CD1c-positive myeloid dendritic cell (primary cell): ENCODE data around the gene OPRD1.
"Not testable (repeated sequence)": the region's sequence is repeated elsewhere in the genome, so short reads cannot be mapped to it uniquely, and the experiment has no call there.

Experiments used
- DNase-seq: peaks from one replicate; pipeline ENCODE4 v3.0.0-alpha.2; 2016; ENCODE audit errors: extremely low spot score

OPRD1 gene

DNA sequence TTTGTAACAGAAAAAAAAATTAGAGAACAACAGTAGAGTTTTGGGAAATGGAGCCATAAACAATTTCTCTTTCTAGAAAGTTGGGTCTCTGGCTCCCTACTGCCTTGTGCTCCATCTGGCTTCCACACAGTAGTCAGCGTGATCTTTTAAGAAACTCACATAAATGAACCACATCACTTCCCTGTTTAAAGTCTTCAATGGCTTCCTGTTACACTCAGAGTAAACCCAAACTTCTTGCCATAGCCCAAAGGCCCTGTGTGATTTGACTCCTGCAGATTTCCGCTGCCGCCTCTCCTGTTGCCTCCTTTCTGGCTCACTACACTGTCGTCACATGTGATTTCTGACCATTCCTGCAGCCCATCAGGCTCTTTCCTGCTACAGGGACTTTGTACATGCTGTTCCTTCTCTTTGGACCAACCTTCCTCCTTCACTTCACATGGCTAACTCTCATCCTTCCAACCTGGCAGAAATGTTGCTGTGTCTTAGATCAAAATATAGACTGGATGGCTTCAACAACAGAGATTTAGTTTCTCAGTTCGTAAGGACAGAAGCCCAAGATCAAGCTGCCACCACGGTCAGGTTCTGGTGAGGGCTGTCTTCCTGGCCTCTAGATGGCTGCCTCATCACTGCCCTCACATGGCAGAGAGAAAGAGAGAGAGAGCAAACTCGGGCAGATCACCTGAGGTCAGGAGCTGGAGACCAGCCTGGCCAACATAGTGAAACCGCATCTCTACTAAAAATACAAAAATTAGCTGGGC is 34.0 kb downstream of the OPRD1 start:
- DNase-seq: no peak

DNA sequence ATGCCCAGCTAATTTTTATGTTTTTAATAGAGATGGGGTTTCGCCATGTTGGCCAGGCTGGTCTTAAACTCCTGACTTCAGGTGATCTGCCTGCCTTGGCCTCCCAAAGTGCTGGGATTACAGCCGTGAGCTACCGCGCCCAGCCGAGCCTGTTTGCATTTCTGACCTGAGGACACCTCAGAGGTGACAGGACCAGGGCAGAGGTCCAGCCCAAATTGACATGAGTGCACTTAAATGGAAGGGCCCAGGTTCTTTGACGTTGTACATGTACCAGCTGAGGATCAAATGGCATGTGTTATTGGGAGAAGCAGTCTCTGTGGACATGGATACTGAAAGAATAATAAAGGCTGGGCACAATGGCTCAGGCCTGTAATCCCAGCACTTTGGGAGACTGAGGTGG is 35.2 kb downstream of the OPRD1 start:
- DNase-seq: not testable (repeated sequence)

DNA sequence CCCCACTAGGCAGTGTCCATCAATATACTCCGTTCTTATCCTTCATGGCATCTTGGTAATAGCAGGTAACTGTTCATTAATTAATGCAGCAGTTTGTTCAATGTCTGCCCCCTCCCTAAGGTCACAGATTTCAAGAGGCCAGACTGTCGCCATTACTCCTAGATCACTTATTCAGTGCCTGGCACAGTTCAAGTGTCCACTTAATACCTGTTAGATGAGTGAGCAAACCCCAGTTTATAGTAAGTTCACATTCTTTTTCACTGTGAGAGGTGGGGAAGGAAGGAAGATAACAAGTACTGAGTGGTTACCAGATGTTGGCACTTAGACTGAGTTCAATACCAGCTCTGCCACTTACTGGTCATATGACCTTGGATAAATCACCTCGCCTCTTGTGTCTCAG is 36.4 kb downstream of the OPRD1 start:
- DNase-seq: no peak

DNA sequence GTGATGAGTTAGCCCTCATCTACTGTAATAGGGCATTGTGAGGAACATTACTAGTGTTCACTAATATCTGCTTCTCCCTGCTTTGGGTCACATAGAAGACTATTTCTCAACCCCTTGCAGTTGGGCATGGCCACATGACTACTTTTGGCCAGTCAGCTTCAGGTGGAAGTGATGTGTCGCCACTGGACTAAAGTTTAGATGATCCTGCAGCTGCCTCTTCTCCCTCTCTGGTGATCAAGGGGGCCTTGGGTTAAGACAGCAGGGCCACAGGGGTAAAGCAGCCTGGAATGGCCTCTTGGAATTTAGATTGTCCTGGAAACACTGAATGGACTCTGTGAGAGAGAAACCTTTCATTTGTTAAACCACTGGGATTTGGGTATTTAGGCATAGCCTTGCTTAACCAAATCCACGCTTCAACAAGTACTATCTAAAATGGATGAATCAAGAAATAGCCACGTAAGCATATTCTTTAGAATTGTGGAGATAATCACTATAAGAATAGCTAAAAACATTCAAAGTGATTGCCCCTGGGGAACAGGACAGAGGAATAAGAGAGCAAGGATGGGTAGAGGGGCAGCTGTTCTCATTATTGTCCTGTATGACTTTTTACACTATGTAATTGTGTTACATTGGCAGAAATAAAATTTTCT is 41.2 kb downstream of the OPRD1 start:
- no peak for DNase-seq

DNA sequence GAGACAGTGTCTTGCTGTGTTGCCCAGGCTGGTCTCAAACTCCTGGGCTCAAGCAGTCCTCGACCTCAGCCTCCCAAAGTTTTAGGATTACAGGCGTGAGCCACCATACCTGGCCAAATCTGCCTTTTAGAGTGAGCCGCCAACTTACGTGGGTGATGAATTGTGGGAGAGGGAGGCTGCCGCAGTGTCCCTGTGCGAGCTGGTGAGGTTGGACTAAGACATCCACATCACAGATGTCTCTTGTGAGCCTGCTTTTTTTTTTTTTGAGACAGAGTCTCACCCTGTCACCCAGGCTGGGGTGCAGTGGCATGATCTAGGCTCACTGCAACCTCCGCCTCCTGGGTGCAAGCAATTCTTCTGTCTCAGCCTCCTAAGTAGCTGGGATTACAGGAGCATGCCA is 42.4 kb downstream of the OPRD1 start:
- not testable (repeated sequence) for DNase-seq

DNA sequence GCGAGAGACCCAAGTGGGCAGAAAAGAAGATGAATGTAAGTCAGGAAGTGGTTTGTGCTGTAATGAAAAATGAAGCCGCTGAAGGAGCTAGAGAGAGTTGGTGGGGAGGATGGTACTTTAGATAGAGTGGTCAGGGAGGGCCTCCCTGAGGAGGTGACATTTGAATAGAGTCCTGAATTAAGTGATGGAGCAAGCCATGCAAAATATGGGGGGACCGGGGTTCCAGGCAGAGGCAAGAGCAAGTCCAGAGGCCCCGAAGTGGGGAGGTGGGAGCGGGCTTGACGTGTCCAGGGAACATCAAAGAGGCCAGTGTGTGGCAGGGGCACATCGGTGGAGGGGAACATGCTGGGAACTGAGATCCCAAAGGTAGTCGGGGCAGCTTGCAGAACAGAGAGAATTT is 43.1 kb downstream of the OPRD1 start:
- no peak for DNase-seq

DNA sequence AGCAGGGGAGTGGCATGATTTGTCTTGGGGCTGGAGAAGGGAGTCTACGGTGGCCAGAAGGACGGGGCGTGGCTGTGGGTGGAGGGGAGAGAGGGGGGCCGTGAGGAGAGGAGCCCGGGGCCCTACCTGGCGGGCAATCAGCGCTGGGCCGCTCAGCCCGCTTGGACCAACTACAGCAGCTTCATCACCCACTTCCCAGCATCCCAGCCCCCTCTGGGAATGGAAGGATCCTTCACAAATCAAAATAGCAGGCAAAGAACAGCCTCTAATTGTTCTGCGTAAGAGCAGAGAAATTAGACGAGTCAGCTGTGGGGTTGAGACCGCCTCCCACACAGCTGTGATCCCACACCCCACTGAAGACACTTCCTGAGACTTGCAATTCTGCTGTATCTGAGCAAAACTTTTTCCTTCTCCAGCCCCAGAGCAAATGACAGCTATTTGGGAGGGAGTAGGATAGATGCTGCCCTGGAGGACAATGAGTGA is 43.5 kb downstream of the OPRD1 start:
- DNase-seq: no peak

DNA sequence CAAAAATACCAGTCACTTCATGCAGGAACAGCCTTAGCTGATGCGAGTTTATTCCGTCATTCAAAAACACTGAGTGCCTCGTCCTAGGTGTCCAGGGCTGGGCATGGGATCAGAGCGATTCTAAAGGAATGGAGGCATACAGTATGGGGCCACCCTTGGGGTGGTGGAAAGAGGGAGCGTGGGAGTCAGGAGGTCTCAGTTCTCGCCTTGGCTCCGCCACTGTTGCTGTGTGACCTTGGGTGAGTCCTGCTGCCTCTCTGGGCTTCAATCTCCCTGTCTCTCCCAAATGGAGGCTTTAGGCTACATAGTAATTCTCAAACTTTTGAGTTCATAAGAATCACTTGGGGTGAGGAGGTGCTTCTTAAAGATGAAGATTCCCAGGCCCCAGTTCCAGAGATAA is 44.0 kb downstream of the OPRD1 start:
- DNase-seq: no peak

DNA sequence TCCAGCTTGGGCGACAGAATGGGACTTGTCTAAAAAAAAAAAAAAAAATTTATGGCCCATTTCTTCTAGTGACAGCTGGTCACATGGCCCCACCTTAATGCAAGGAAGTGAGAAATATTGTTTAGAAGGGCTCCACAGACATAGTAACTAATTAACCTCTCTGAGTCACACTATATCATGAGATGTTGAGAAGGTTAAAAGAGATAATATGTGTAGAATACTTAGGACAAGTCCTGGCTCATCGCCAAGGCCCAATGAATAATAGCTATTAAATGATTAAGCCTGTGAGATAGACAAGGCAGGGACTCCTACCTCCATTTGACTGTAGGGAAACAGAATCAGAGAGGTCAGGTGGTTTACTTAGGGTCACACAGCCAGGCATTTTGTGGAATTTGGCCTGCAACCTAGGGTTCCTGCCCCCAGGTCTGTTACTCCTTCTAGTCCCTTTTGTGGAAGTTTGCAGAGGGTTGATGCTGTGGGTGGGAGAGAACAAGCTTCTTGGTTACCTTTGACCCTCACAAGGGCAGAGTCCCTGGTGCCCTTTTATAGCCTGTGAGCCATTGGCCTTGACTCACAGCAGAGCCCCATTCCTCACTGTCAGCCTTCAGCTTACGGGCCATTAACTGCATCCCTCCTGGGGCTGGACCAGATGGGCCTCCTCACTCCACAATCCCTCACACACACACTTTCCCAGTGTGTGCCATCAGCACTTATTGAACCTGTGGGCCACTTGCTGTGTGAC is 48.5 kb downstream of the OPRD1 start:
- no peak for DNase-seq

DNA sequence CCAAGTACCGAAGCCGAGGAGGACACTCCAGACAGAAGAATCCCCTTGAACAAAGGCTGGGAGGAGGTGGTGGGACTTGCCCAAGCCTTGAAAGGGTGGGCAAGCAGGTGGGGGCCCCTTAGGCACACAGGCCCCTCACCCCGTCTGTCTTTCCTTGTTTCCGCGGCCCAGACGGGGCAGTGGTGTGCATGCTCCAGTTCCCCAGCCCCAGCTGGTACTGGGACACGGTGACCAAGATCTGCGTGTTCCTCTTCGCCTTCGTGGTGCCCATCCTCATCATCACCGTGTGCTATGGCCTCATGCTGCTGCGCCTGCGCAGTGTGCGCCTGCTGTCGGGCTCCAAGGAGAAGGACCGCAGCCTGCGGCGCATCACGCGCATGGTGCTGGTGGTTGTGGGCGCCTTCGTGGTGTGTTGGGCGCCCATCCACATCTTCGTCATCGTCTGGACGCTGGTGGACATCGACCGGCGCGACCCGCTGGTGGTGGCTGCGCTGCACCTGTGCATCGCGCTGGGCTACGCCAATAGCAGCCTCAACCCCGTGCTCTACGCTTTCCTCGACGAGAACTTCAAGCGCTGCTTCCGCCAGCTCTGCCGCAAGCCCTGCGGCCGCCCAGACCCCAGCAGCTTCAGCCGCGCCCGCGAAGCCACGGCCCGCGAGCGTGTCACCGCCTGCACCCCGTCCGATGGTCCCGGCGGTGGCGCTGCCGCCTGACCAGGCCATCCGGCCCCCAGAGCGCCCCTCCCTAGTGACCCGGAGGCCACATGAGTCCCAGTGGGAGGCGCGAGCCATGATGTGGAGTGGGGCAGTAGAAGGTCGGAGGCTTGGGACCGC is 50.8 kb downstream of the OPRD1 start:
- DNase-seq: no peak

DNA sequence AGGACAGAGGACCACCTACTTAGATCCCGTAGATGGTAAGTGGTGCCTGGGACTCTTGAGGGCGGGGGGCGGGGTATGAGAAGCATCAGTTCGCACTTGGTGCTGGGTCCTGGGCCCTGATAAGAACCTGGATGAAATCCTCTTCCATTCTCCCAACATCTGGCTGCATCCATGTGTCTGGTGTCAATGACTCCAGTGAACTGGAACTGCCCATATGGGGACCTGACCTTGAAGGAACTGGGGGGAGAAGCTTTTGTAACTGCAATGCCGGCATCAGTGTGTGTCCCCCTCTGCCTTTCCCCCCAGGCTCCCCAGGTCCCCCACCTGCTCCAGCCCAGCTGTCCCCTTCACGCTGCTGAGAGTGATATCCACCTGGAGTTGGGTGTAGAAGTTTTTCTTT is 52.7 kb downstream of the OPRD1 start:
- no peak for DNase-seq

DNA sequence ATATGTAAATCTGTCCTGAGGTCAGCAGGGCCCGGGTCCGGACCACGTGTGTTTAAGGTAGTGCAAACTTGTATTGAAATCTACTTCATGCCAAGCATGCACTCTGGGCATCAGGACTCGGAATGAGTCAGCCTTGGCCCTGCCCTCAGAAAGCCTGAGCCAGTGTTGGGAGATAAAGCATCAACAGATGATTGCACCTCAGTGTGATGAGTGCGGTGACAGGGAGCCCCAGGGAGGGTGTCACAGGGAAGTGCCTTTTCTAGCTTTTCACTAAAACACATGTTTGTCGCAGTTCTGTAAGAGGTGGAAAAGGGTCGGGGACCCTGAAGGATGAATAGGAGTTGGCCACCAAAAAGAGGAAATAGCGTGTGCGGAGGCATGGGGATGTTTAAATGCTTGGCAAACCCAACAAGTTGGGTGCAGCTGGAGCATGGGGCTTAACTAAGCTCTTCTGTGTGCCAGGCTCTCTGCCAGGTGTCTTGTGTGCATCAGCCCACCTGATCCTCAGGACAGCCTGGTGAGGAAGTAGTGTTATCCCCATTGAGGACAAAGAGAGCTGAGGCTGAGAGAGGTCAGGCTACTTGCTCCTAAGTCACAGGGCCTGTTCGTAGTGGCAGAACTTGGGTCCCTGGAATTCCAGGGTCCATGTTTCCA is 54.2 kb downstream of the OPRD1 start:
- DNase-seq: no peak

DNA sequence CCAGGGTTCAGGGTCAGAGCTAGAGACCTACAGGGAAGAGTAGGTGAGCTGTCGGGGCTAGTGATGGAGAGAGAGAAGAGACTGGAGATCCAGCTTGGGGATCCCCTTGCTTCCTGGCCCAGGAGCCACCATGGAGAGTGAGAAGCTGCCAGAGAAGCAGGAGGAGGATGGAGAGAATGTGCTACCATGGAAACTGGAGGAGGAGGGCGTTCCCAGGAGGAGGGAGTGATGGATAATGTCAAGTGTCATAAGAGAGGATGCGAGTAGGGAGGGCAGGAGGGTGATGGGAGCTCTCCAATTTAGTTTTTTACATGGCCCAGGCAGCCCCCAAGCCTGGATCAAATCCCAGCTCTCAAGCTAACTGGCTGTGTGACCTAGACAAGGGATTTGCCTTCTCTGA is 55.9 kb downstream of the OPRD1 start:
- DNase-seq: no peak

DNA sequence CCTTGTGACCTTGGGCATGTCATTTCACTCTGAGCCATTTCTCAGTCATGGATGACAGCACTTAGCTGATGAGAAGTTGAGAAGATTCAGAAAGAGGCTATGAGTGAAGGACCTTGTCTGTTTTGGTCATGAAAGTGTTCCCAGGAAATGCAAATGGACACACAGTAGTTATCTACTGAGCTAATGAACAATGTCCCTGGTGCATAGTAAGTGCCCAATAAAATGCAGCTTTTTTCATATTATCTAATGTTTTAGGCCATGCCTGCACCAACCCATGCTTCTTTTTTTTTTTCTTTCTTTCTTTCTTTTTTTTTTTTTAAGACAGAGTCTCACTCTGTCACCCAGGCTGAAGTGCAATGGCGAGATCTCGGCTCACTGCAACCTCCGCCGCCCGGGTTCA is 58.0 kb downstream of the OPRD1 start:
- no peak for DNase-seq

DNA sequence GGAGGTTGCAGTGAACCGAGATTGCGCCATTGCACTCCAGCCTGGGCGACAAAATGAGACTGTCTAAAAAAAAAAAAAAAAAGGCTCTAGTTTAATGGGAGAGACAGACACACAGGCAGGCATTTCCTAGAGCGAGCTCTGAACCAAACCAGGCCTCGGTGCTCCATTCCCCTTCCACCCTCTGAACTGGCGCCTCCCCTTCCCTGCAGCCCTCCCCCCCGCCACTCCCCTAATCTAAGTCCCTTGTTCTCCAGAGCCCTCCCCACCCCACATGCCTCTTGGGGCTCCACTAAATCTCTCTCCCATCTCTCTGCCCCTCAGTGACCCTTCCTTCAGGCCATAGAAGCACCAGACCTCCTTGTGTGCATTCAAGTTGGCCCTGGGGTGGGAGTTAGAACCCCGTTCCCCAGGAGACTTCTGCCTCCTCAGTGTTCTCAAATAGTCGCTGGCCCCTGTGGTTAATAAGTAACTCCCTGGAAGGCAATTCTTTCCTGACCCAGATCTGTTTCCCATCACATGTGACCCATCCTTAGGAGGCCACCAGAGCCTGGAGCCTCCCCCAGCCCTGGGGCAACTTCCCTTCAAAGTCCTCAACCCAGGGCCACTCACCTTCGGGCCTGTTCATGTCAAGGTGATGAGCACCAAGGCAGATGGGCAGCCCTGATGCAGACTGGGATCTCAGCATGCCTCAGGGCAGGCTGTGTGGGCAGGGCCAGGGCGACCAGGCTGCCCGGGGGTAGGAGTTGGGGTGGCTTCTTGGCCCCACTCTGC is 59.8 kb downstream of the OPRD1 start:
- no peak for DNase-seq

DNA sequence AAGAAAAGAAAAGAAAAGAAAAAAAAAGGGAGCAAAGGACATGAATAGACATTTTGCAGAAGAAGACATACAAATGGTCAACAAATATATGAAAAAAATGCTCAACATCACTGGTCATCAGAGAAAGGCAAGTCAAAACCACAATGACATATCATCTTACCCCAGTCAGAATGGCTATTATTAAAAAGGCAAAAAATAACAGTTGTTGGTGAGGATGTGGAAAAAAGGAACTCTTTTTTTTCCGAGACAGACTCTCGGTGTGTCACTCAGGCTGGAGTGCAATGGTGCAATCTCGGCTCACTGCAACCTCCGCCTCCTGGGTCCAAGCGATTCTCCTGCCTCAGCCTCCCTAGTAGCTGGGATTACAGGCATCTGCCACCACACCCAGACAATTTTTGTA is 63.2 kb downstream of the OPRD1 start:
- peak; percentile 52 for DNase-seq

DNA sequence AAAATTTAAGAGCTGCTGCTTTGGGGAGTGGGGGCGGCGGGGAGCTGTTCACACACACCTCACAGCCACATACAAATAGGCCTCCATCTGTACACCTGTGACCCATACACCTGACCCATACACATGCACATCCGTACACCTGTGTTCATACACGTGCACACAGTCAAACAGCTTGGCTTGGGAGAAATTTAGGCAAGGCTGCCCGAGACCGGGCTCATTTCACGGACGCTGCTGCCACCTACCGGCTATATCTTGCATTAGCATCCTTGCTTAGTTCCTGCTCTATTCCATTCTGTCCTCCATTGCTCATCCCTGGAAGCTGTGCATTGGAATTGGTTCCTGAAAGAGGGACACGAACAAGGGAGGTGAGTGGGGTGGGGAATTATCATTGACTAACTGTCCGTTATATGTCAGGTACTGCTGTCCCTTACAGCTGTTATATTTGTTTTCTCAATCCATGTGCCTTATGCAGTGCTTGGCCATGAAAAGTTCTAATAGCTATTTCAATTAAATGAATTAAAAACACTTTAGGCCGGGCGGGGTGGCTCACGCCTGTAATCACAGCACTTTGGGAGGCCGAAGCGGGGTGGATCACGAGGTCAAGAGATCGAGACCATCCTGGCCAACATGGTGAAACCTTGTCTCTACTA is 65.3 kb downstream of the OPRD1 start:
- peak; percentile 88 for DNase-seq

DNA sequence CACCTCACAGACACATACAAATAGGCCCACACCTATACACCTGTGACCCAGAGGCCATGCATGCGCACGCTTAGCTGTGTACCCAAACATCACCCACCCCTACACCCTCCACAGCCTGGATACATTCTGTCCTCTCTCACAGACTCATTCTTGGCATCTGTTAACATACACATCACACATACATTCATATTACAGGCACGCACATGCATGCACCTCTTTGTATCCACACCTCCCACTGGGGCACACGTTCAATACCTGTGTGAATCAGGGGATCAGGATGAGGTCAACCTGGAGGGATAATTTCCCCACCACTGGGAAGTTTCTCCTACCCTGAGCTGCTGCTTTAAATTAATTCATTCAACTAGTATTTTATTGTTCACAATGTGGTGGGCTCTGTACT is 66.8 kb downstream of the OPRD1 start:
- no peak for DNase-seq

DNA sequence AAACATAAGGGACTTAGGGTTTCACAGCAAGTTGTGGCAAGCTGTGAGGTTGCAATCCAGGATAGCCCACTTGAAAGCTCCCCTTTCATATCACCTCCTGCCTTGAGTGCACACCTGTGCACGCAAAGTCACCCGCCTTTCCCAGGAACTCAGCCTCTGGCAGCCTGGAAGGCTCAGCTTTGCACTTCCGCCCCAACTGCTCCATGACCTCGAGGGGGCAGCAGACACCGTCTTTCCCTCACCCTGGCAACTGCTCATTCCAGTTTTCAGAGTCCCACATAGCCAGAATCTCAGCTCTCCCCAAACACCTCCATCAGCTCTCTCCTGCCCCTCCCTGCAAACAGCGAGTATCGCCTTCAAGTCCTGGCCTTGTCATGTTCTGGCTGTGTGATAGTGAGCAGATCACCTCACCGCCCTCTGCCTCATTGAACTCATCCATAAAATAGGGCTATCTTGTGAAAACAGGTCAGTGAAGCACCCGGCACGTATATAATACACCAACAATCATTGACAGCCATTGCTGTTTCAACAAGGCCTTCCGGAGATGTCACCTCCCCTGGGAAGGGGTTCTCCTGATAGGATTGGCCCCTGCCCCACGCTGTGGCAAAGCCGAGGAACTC is 70.1 kb downstream of the OPRD1 start:
- peak; percentile 83 for DNase-seq

DNA sequence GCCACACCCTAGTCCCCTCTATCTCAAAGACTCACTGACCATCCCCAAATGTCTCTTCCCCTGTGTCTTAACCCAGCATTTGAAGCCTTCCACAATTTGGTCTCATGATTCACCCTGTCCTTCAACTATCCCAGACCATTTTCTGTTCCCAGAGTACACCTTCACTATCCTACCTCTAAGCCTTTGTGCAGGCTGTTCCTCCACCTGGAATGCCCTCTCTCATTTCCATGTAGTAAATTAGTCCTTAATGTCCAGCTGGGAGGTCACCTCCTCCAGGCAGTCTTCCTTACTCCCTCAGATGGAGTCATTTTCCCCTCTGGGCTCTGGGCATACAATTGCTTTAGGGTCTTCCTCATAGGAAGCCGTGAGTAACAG is 71.3 kb downstream of the OPRD1 start:
- DNase-seq: no peak
